T-cell (primary cell): ENCODE results near the gene PCNX4. TPM values are rescaled to one million over a fixed set of nuclear protein-coding genes. Genes with fewer than 3 reads are reported as not detected.
A peak's percentile ranks its signal among the peaks of the same experiment; 100 is the strongest.

Source experiments
- ATAC-seq, 4 experiments: fragments of 200-7000 bp in 3 of 4; fragments of 150-1000 bp in 1 of 4; cut with Tn5 transposase; replicated peaks in 1 of 4; 1 replicate in 3 of 4; 2 replicates in 1 of 4; pipeline ENCODE4 v1.10.0; 2021; ENCODE audit warnings: moderate library complexity in 3 of 4, mild to moderate bottlenecking in 2 of 4, moderate number of reproducible peaks in 1 of 4
- CTCF ChIA-PET, 2 donors: fragments of 300-600 bp; sonication (Branson Sonifier 250); formaldehyde crosslinking; loops; one replicate each; lab custom pipeline; 2022; ENCODE audit warnings: antibody characterized with exemption in 2 of 2; lab: Charles Lee
- POLR2A ChIA-PET, 2 donors: fragments of 300-600 bp; sonication (Branson Sonifier 250); formaldehyde crosslinking; loops; one replicate each; lab custom pipeline; 2022; ENCODE audit warnings: antibody characterized with exemption in 2 of 2; lab: Charles Lee
- DNase-seq, 35 experiments: peaks; one replicate each; pipeline versions ENCODE4 v3.0.0 to v3.0.0-alpha.2; 2013 to 2023
- H3K27ac ChIP-seq: one replicate; pipeline ENCODE4 v1.5.1; 2013; ENCODE audit warnings: low read length
- H3K27me3 ChIP-seq, 2 experiments: replicated peaks in 1 of 2; 1 replicate in 1 of 2; 2 replicates in 1 of 2; pipeline versions ENCODE4 v1.6.1 to v1.7.0; 2013; ENCODE audit warnings: low read length in 1 of 2, mixed read lengths in 1 of 2; ENCODE audit not compliant: control insufficient read depth in 2 of 2, insufficient read depth in 2 of 2; ENCODE audit errors: extremely low read depth in 1 of 2
- H3K36me3 ChIP-seq, 2 donors: 1 replicate in 1 of 2; 2 replicates in 1 of 2; pipeline versions ENCODE4 v1.6.1 to v1.7.0; 2013; ENCODE audit warnings: low read length in 1 of 2; ENCODE audit not compliant: control insufficient read depth in 2 of 2, insufficient read depth in 1 of 2; ENCODE audit errors: extremely low read depth in 1 of 2
- H3K4me1 ChIP-seq, 2 experiments: 1 replicate in 1 of 2; 2 replicates in 1 of 2; pipeline versions ENCODE4 v1.6.1 to v1.7.0; 2013; ENCODE audit warnings: low read length in 2 of 2, mixed read lengths in 1 of 2; ENCODE audit not compliant: insufficient read depth in 2 of 2, control insufficient read depth in 1 of 2; ENCODE audit errors: extremely low read depth in 1 of 2
- H3K4me3 ChIP-seq, 2 donors: 1 replicate in 1 of 2; 2 replicates in 1 of 2; pipeline versions ENCODE4 v1.5.1 to v1.7.0; 2013; ENCODE audit warnings: mild to moderate bottlenecking in 2 of 2, low read length in 1 of 2, moderate library complexity in 1 of 2; ENCODE audit not compliant: control insufficient read depth in 1 of 2; ENCODE audit errors: extremely low read depth in 1 of 2
- H3K9me3 ChIP-seq: 2 replicates; pipeline ENCODE4 v1.7.0; 2013
- H3K27ac Mint-ChIP-seq, 2 donors: one replicate each; pipeline ENCODE4 v1.8.0; 2020 to 2021; ENCODE audit warnings: mild to moderate bottlenecking in 2 of 2, mixed read lengths in 2 of 2
- H3K27me3 Mint-ChIP-seq, 2 donors: one replicate each; pipeline ENCODE4 v1.8.0; 2021 to 2022; ENCODE audit warnings: mixed read lengths in 2 of 2
- H3K36me3 Mint-ChIP-seq: one replicate; pipeline ENCODE4 v1.8.0; 2021; ENCODE audit warnings: mixed read lengths
- H3K4me1 Mint-ChIP-seq, 3 donors: one replicate each; pipeline ENCODE4 v1.8.0; 2020 to 2022; ENCODE audit warnings: mixed read lengths in 3 of 3, mild to moderate bottlenecking in 1 of 3
- H3K4me3 Mint-ChIP-seq, 3 donors: one replicate each; pipeline ENCODE4 v1.8.0; 2020 to 2022; ENCODE audit warnings: mild to moderate bottlenecking in 3 of 3, mixed read lengths in 3 of 3, moderate library complexity in 3 of 3
- H3K9me3 Mint-ChIP-seq, 3 donors: one replicate each; pipeline ENCODE4 v1.8.0; 2020 to 2022; ENCODE audit warnings: mixed read lengths in 3 of 3
- WGBS: methylation state at CpG from one replicate; pipeline ENCODE4 v1.1.5; 2013; ENCODE audit warnings: missing lambda C conversion rate; ENCODE audit not compliant: insufficient coverage; 5-methylcytosine and 5-hydroxymethylcytosine counted together
- total RNA-seq, 35 experiments: library from RNA in 6 of 35; stranded (reverse) in 6 of 35; fragments of 120-200 nt in 1 of 35; gene quantifications; one replicate each; pipeline versions ENCODE4 v1.2.1 to v1.2.4 and lab custom pipeline; 2013 to 2026

The PCNX4 gene
- total RNA-seq, 5 donors from 2014 or later (not counting 1 experiment from before 2014, with no cell fraction given): 36.4 to 50.4 (median 47.4) TPM

DNA sequence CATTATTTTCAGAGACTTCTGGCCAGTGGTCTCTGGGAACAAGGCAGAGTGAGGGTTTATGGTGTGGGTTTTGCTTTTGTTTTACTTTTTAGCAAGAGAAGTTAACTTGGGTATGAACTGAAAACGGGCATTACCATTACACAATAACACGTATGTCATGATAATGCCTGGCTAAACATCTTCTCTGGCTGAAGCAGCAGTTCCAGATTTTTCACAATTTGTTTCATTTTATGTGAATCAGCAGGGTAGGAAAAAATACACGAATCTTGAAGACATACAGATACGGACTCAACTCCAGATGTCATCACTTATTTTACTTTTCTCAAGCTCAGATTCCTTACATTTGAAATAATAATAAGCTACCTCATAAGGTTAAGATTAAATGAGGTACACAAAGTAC lies 2.5 kb upstream of the PCNX4 start:
- Mint-ChIP-seq H3K9me3 (no peaks in the 10 kb centered on the region), H3K27me3 (peaks cover 4 to 5% of the 10 kb centered on the region in 2 donors), H3K4me1 (peaks cover 22 to 31% (median 28%) of the 10 kb centered on the region in 3 donors), H3K27ac (no peak overlapping the region), H3K4me3 (no peak overlapping the region), H3K36me3 (peaks cover 1% of the 10 kb centered on the region)
- Histone ChIP-seq H3K4me3 (no peak overlapping the region), H3K4me1 (peaks cover 9% of the 10 kb centered on the region in 2 experiments), H3K36me3 (no peaks in the 10 kb centered on the region), H3K27me3 (peaks cover 0 to 2% of the 10 kb centered on the region in 2 experiments), H3K9me3 (no peaks in the 10 kb centered on the region), H3K27ac (no peak overlapping the region)
- POLR2A ChIA-PET: no interaction called here
- CTCF ChIA-PET: interaction anchor here in 1 of 2 donors (0.6 to 1.0 kb wide), 4 partner anchors 17 to 587 kb away, joined by 3 to 4 read pairs (median 4); no protein-coding TSS in a partner anchor
- no peak for ATAC-seq
- no CpG with 5 or more reads among the region's 4 CpGs for WGBS
- DNase-seq: no peak

DNA sequence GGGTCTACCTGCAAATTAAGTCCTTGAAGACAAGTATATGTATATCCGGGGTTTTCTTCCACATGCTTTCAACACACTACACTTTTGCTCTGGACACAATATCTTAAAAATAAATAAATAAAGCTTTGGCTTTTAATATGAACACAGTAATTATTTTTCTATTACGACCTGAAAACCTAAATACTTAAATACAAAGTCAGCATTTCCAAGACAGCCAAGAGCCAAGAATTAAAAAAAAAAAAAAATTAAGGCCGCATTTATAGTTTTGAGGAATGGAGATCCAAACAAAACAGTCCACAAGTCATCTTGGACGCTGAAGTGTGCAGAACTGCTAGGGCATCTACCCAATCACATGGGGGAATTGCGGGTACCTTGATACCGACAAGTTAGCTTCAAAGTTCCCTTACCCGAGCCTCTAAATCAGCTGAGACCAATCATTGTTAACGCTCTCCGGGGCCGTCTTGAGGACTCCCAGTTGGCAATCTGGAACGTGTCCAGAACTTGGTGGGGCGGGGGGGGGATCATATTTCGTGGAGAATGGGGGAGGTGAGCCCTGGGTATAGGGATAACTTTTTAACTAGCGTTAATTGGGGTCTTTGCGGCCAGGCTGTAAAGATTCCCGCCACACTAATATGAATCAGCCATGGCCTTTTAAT lies 731 bp upstream of the PCNX4 start:
- ATAC-seq: no peak
- peak overlapping the region; percentile 89 to 91 (median 90) for H3K4me3 Mint-ChIP-seq
- peak overlapping the region; percentile 74 to 92 for H3K4me3 ChIP-seq

DNA sequence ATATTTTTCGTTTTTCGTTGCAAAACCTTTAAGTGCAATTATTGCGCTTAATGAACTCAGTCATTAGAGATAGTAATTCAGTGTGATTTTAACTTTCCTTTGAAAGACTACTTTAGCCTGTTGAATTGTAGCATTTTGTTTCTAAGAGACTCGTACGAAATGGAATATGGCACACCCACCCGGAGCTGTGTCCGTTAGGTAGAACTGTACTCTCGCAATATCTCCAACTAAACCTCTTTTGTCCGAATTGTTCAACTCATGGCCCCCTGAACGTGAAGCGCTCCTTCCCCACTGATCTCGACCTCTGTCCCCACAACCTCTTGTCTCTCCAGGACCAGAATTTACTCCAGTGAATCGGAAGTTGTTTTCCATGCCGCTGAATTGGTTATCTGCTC lies 800 bp downstream of the PCNX4 start:
- H3K4me3 Mint-ChIP-seq: peak overlapping the region; percentile 89 to 91 (median 90)
- ATAC-seq (no peak), DNase-seq (peak in 7 of 35 experiments; percentile 1 to 44 (median 13))
- peaks cover 0 to 2% of the 10 kb centered on the region in 2 donors for H3K27me3 Mint-ChIP-seq
- CTCF ChIA-PET: interaction anchor here (0.5 to 2.4 kb wide), 7 partner anchors 59 to 208 kb away, joined by 3 to 11 read pairs (median 6); partner anchors contain the start of gene DHRS7 (in 1 of the 2)
- H3K4me1 Mint-ChIP-seq: peaks cover 48 to 55% (median 49%) of the 10 kb centered on the region in 3 donors
- H3K4me1 ChIP-seq: peaks cover 12% of the 10 kb centered on the region in 2 experiments
- H3K9me3 ChIP-seq: no peaks in the 10 kb centered on the region
- 1% methylated on average over 7 of the region's 14 CpGs for WGBS
- H3K27ac Mint-ChIP-seq: peak overlapping the region; percentile 99
- H3K27me3 ChIP-seq: peaks cover 0 to 2% of the 10 kb centered on the region in 2 experiments
- H3K36me3 ChIP-seq: peaks cover 0 to 4% of the 10 kb centered on the region in 2 donors
- H3K9me3 Mint-ChIP-seq: no peaks in the 10 kb centered on the region
- peaks cover 9% of the 10 kb centered on the region for H3K36me3 Mint-ChIP-seq
- peak overlapping the region; percentile 74 to 92 for H3K4me3 ChIP-seq
- H3K27ac ChIP-seq: peak overlapping the region; percentile 96
- POLR2A ChIA-PET: interaction anchor here in 1 of 2 donors (1.0 to 1.3 kb wide), 4 partner anchors 91 to 628 kb away, joined by 3 to 5 read pairs (median 3); partner anchors contain the start of gene PPM1A

More for the DNA sequence above, 731 bp upstream of the PCNX4 start:
- peaks cover 0 to 3% of the 10 kb centered on the region in 2 donors for H3K27me3 Mint-ChIP-seq
- 6% methylated on average over 8 of the region's 16 CpGs for WGBS
- no peaks in the 10 kb centered on the region for H3K9me3 ChIP-seq
- H3K27ac ChIP-seq: peak overlapping the region; percentile 96
- peaks cover 37 to 46% (median 46%) of the 10 kb centered on the region in 3 donors for H3K4me1 Mint-ChIP-seq
- CTCF ChIA-PET: interaction anchor here (0.6 to 2.4 kb wide), 7 partner anchors 25 to 1613 kb away, joined by 3 to 11 read pairs (median 4); no protein-coding TSS in a partner anchor
- POLR2A ChIA-PET: interaction anchor here (0.5 to 1.3 kb wide), 9 partner anchors 13 to 1191 kb away, joined by 3 to 7 read pairs (median 4); partner anchors contain the start of genes DHRS7 (in 1 of the 2) and PPM1A (in 1 of the 2)
- peaks cover 3% of the 10 kb centered on the region for H3K36me3 Mint-ChIP-seq
- H3K9me3 Mint-ChIP-seq: no peaks in the 10 kb centered on the region
- no peaks in the 10 kb centered on the region for H3K36me3 ChIP-seq
- peak in 14 of 35 experiments; percentile 1 to 56 (median 6) for DNase-seq
- peaks cover 12% of the 10 kb centered on the region in 2 experiments for H3K4me1 ChIP-seq
- peak overlapping the region; percentile 99 for H3K27ac Mint-ChIP-seq
- peaks cover 0 to 2% of the 10 kb centered on the region in 2 experiments for H3K27me3 ChIP-seq

DNA sequence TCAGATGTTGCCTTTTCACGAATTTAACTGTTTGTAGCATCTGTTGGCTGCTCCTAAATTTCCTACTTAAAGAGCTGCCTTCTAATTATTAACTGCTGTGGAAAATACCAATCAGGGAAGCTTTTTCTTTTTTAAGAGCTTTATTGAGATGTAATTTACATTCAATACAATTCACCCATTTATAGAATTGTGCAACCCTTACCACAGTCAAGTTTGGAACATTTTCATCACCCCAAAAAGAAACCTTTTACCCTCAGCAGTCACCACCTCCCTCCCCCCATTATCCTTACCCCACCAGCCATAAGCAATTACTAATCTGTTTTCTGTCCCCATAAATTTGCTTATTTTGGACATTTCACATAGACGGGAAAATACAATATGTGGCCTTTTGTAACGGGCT lies 1.4 kb downstream of the PCNX4 start:
- H3K27me3 ChIP-seq: peaks cover 0 to 2% of the 10 kb centered on the region in 2 experiments
- peaks cover 52 to 60% (median 54%) of the 10 kb centered on the region in 3 donors for H3K4me1 Mint-ChIP-seq
- no CpG with 5 or more reads among the region's 3 CpGs for WGBS
- H3K4me3 ChIP-seq: peak overlapping the region; percentile 74 to 92
- DNase-seq (no peak), ATAC-seq (no peak)
- peak overlapping the region; percentile 96 for H3K27ac ChIP-seq
- ChIA-PET CTCF (interaction anchor here (0.5 to 1.9 kb wide), 5 partner anchors 58 to 90 kb away, joined by 3 to 9 read pairs (median 6); partner anchors contain the start of gene DHRS7 (in 1 of the 2)), POLR2A (interaction anchor here (0.6 to 1.2 kb wide), 4 partner anchors 72 to 155 kb away, joined by 3 to 4 read pairs (median 4); partner anchors contain the start of gene DHRS7 (in 1 of the 2))
- H3K9me3 Mint-ChIP-seq: no peaks in the 10 kb centered on the region
- H3K4me1 ChIP-seq: peaks cover 12% of the 10 kb centered on the region in 2 experiments
- H3K36me3 Mint-ChIP-seq: peaks cover 15% of the 10 kb centered on the region
- H3K36me3 ChIP-seq: peaks cover 0 to 4% of the 10 kb centered on the region in 2 donors
- H3K27ac Mint-ChIP-seq: peak overlapping the region; percentile 99
- H3K27me3 Mint-ChIP-seq: peaks cover 0 to 2% of the 10 kb centered on the region in 2 donors
- peak overlapping the region; percentile 89 to 91 (median 90) for H3K4me3 Mint-ChIP-seq
- H3K9me3 ChIP-seq: no peaks in the 10 kb centered on the region

DNA sequence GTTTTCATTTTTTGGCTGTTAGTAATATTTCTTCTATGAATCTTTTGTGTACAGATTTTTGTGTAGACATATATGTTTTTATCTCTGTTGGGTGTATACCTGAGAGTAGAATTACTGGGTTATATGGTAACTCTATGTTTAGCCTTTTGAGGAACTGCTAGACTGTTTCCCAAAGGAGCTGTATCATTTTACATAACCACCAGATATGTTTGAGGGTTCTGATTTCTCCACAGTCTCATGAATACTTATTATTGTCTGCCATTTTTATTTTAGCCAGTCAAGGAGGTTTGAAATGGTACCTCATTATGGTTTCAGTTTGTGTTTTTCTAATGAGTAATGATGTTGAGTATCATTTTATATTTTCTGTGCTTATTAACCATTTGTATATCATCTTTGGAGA lies 1.9 kb downstream of the PCNX4 start:
- H3K36me3 Mint-ChIP-seq: peaks cover 20% of the 10 kb centered on the region
- Histone ChIP-seq H3K4me1 (peaks cover 12% of the 10 kb centered on the region in 2 experiments), H3K36me3 (peaks cover 0 to 4% of the 10 kb centered on the region in 2 donors), H3K9me3 (no peaks in the 10 kb centered on the region), H3K4me3 (no peak overlapping the region), H3K27ac (no peak overlapping the region), H3K27me3 (peaks cover 0 to 2% of the 10 kb centered on the region in 2 experiments)
- H3K4me1 Mint-ChIP-seq: peaks cover 55 to 64% (median 57%) of the 10 kb centered on the region in 3 donors
- DNase-seq (no peak), ATAC-seq (no peak)
- H3K27me3 Mint-ChIP-seq: peaks cover 0 to 2% of the 10 kb centered on the region in 2 donors
- ChIA-PET POLR2A (interaction anchor here (0.6 to 1.2 kb wide), 3 partner anchors 71 to 129 kb away, joined by 3 to 4 read pairs (median 4); partner anchors contain the start of gene DHRS7 (in 1 of the 2)), CTCF (interaction anchor here in 1 of 2 donors (0.6 to 1.9 kb wide), 4 partner anchors 58 to 136 kb away, joined by 3 to 6 read pairs (median 4); partner anchors contain the start of gene DHRS7)
- H3K4me3 Mint-ChIP-seq: peak overlapping the region; percentile 89 to 91 (median 90)
- H3K27ac Mint-ChIP-seq: peak overlapping the region; percentile 99
- H3K9me3 Mint-ChIP-seq: no peaks in the 10 kb centered on the region
